ENCODE results near the gene MRPL47.

GRCh38 chr3:179591313-179591712, 13.1 kb downstream of the MRPL47 start:
- TF ChIP-seq BACH2 (CRISPR knock-in tag; IDR thresholded peaks at IDR 0.05; ENCODE audit: borderline replicate concordance) (no peak), POU6F1 (CRISPR knock-in tag; IDR thresholded peaks at IDR 0.05; ENCODE audit: borderline replicate concordance, low read depth) (no peak)
